ENCODE measurements around the gene TGM3. TPM values are rescaled to one million over a fixed set of nuclear protein-coding genes. Genes with fewer than 3 reads are reported as not detected.

TGM3 gene
- total and polyA plus RNA-seq, 12 donors: 0.22 TPM; not detected in 11

DNA sequence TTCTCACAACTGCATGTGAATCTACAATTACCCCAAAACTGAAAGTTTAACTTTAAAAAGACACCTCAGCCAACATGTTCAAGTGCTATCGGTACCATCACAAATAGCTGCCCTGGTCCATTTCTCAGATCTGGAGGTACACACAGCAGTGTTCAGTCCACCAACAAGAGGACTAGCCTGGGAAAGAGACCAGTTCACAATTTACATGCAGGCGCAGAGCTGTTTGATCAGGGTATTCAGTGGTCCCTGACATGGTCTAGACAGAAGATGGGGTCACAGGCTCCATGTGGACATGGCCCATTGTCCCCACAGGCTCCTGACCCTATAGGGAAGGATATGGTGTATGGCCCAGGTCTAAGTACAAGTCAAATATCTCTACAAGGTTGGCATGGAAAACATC, 69.3 kb downstream of the TGM3 start:
- TF ChIP-seq, protein P1, sequence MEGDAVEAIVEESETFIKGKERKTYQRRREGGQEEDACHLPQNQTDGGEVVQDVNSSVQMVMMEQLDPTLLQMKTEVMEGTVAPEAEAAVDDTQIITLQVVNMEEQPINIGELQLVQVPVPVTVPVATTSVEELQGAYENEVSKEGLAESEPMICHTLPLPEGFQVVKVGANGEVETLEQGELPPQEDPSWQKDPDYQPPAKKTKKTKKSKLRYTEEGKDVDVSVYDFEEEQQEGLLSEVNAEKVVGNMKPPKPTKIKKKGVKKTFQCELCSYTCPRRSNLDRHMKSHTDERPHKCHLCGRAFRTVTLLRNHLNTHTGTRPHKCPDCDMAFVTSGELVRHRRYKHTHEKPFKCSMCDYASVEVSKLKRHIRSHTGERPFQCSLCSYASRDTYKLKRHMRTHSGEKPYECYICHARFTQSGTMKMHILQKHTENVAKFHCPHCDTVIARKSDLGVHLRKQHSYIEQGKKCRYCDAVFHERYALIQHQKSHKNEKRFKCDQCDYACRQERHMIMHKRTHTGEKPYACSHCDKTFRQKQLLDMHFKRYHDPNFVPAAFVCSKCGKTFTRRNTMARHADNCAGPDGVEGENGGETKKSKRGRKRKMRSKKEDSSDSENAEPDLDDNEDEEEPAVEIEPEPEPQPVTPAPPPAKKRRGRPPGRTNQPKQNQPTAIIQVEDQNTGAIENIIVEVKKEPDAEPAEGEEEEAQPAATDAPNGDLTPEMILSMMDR (IDR thresholded peaks at IDR 0.05): no peak
- intact Hi-C loops (cut with DNase I): loop anchor here in 1 of 10 donors (10.0 kb wide), 1 partner anchor 90 kb away; no protein-coding TSS in a partner anchor
- no peaks in the 10 kb centered on the region for H3K4me1 ChIP-seq

DNA sequence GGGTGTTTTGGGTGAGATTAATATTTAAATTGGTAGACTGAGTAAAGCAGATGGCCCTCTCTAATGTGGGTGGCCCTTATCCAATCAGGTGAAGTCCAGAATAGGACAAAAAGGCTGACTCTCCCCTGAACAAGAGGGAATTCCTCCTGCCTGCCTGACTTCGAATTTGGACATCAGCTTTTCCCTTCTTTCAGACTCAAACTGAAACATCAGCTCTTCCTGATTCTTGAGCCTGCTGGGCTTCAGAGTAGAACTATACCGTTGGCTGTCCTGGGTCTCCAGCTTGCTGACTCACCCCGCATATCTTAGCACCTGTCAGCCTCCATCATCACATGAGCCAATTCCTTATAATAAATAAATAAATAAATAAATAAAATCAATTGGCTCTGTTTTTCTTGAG, 69.9 kb downstream of the TGM3 start:
- Histone ChIP-seq H3K36me3 (no peaks in the 10 kb centered on the region), H3K27ac (no peak overlapping the region), H3K9me3 (peaks cover 0 to 28% (median 15%) of the 10 kb centered on the region in 11 donors), H3K4me1 (no peaks in the 10 kb centered on the region), H3K4me3 (no peak overlapping the region), H3K27me3 (peaks cover 0 to 26% (median 8%) of the 10 kb centered on the region in 7 donors)
- intact Hi-C loops (cut with DNase I): loop anchor here in 2 of 10 donors (2.0 to 10.0 kb wide), 2 partner anchors 69 to 89 kb away; no protein-coding TSS in a partner anchor
- DNase-seq: no peak
- TF ChIP-seq, protein P1 (IDR thresholded peaks at IDR 0.05): no peak
- no peak for ATAC-seq
- WGBS, 2 donors: 77 to 82% methylated on average over 3 of the region's 3 CpGs

More for the DNA sequence above, 69.3 kb downstream of the TGM3 start:
- H3K36me3 ChIP-seq: no peaks in the 10 kb centered on the region
- WGBS, 2 donors: 90 to 93% methylated on average over 2 of the region's 2 CpGs
- DNase-seq: no peak
- peaks cover 0 to 22% (median 8%) of the 10 kb centered on the region in 7 donors for H3K27me3 ChIP-seq
- no peak overlapping the region for H3K27ac ChIP-seq
- H3K4me3 ChIP-seq: no peak overlapping the region
- no peak for ATAC-seq
- peaks cover 0 to 34% (median 21%) of the 10 kb centered on the region in 11 donors for H3K9me3 ChIP-seq

DNA sequence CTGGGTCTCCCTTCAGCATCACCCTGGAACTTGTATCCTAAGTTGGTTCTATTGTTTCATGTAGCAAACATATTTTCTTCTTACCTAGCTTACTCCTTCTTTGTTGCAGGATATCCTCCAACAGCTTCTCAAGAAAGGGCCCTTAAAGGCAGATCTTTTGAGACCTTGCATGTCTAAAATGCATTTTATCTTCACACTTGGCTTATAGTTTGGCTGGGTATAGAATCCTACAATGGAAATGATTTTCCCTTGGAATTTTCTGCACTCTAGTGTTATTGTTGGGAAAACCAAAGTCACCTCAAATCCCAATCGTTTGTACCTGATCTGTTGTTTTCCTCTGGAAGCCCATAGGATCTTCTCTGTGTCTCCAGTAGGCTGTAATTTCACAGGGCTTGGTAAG, 72.8 kb downstream of the TGM3 start:
- no peak for DNase-seq
- 42 to 45% methylated on average over 1 of the region's 1 CpG for WGBS, 2 donors
- peaks cover 0 to 46% (median 27%) of the 10 kb centered on the region in 7 donors for H3K27me3 ChIP-seq
- no peak overlapping the region for H3K4me3 ChIP-seq
- no peaks in the 10 kb centered on the region for H3K4me1 ChIP-seq
- TF ChIP-seq, protein P1 (IDR thresholded peaks at IDR 0.05): no peak
- intact Hi-C loops (cut with DNase I): loop anchor here in 1 of 10 donors (10.0 kb wide), 1 partner anchor 86 kb away; no protein-coding TSS in a partner anchor
- H3K27ac ChIP-seq: no peak overlapping the region
- ATAC-seq: no peak
- no peaks in the 10 kb centered on the region for H3K36me3 ChIP-seq
- peaks cover 0 to 6% (median 0%) of the 10 kb centered on the region in 11 donors for H3K9me3 ChIP-seq

DNA sequence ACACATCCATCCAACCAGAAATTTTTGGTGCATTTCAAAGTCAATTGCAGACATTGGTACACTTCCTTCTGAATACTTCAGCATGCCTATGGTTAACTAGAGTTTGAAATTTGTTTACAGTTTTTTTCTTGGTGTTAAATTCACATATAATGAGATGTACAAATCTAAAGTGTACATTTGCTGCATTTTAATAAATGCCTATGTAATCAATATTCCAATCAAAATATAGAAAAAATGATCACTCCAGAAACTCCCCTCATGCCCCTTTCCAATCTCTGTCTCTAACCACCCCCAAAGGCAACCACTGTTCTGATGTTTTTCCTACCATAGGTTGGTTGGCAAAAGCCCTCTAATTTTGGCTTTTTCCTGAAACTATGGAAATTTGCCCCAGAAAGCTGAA, 77.3 kb downstream of the TGM3 start:
- TF ChIP-seq, protein P1 (IDR thresholded peaks at IDR 0.05): no peak
- H3K27ac ChIP-seq: no peak overlapping the region
- H3K36me3 ChIP-seq: no peaks in the 10 kb centered on the region
- H3K9me3 ChIP-seq: peaks cover 0 to 6% (median 0%) of the 10 kb centered on the region in 11 donors
- no peak overlapping the region for H3K4me3 ChIP-seq
- no peaks in the 10 kb centered on the region for H3K4me1 ChIP-seq
- intact Hi-C loops (cut with DNase I): loop anchor here in 1 of 10 donors (10.0 kb wide), 1 partner anchor 58 kb away; no protein-coding TSS in a partner anchor
- DNase-seq (no peak), ATAC-seq (no peak)
- peaks cover 0 to 43% (median 26%) of the 10 kb centered on the region in 7 donors for H3K27me3 ChIP-seq

Measured in heart right ventricle (tissue), 16 donors.